HG03280 (cell line): ENCODE measurements around the gene SNCG.
"Not testable (repeated sequence)": the region's sequence is repeated elsewhere in the genome, so short reads cannot be mapped to it uniquely, and the experiment has no call there.

Experiments used
- ATAC-seq: cut with Tn5 transposase; IDR thresholded peaks from one replicate; pipeline ENCODE4 v1.9.1; 2021; ENCODE audit warnings: mild to moderate bottlenecking, moderate library complexity; ENCODE audit not compliant: unreplicated experiment

The SNCG gene

DNA sequence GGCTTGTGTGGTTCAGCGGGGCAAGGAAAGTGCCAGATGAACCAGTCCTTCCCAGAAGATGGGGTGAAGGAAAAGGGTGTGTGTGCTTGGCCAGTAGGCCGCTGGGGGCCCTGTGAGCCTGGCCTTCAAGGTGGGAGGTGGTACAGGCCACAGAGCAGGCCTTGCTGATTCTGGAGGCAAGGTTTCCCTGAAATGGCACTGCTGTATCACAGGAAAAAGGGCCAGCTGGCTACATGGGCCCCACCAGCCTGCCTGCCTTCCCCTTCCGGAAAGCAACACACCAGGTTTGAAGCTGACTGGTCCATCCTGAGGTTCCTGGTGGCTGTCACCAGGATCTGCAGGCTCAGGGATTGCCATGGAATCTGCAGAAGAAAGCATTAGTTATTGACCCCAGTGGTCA is 13.5 kb upstream of the SNCG start:
- ATAC-seq, result no peak

DNA sequence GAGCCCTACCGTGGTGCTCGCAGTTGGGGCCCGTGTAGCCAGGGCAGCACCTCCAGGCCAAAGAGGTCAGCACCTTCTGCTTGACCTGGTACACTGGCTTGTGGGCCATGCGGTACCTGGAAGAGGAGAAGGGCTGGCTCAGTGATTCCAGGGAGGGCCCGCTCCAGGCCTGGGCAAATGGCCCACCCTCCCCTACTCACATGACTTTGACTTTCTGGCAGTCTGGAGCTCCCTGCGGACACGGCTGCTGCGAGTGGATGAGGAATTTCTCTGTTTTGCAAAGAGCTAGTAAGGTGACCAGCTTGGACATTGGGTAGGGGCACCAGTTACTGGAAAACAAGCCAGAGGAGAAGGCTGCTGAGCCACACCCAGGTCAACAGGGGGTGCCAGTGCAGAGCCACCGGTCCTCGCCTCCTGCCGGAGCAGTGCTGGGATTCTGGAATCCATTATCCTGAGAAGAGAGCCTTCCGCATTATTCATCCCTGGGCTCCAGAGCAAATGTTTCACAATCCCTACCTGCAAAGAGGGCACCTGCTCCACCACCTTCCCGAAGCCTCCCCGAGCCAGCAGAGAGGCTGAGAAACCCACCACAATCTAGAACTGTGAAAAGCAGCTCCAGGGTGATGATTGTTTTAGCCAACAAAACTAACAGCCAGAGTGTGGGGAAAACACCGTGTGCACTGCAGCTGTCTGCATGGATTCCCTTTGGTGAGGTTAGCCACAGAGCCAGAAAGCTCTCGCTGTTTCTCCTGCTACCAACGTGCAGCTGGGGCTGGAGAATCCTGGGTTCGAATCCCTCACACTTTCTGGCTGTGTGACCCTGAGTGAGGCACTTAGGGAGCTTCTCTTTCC is 12.8 kb upstream of the SNCG start:
- ATAC-seq, result no peak

DNA sequence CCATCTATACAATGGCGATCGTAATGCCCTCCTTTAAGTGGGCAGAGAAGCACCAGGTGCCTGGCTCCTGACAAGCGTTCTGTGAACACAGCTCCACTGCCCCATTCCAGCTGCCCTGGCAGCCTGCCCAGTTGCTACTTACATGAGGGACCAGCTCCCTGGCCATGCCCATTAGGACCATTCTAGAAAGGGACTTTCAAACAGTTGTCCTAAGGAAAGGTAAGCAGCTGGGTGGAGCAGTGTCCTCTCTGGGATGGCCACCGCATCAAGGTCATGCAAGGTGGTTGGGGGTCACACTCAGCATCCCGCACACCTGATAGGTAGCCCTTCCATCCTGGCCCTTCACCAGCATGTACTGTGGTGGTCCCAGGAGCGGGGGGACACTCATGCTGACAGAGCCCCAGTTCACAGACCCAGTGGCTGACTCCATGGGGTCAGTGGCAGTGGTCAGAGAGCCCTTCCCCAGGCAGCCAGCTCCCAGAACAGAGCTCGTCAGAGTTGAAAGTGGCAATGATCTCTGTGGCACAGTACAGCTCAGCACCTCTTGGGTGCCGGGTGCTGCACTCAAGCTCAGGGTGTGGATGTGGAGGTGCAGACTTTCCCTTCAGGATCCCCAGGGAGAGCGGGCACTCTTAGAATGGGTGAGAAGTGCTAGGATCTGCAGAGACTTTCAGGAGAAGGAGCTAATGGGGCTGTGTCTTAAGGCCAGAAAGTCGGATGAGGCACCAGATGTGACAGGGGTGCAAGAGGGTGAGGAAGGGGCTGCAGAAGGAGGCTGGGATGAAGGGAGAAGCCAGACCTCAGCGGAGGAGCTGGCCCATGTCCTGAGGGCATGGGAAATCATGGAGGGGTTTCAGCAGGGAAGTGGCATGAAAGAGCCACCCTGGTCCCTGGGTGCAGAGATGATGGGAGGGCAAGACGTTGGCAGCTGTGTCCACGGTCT is 11.9 kb upstream of the SNCG start:
- ATAC-seq, result no peak

DNA sequence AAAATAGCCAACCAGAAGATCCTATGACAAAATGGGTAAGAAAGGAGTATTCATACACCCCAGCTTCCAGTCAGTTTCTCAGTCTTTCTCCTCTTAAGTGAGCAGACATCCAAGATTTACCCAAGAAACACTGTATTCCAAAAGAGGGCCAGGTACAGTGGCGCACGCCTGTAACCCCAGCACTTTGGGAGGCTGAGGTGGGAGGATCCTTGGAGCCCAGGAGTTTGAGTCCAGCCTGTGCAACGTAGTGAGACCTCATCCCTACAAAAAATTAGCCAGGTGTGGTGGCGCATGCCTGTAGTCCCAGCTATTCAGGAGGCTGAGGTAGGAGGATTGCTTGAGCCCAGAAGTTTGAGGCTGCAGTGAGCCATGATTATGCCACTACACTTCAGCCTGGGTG is 10.6 kb upstream of the SNCG start:
- ATAC-seq, result not testable (repeated sequence)

DNA sequence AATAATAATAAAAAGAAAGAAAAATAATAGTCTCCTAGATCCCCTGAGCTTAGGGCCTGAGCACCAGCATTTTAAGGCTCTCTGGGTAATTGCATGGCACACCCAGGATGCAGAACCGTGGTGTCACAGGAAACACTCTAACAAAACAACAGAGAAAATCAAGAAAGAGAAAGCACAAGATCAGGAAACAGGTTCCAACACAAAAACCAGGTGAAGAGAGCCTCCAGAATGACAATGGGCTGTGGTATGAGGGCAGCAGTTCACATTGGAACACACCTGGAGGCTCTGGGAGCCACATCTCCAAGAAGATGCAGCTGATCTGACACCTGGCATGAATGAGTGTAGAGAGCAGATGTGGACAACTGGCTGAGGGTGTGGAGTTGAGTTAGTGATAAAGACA is 8.1 kb upstream of the SNCG start:
- ATAC-seq, result no peak

DNA sequence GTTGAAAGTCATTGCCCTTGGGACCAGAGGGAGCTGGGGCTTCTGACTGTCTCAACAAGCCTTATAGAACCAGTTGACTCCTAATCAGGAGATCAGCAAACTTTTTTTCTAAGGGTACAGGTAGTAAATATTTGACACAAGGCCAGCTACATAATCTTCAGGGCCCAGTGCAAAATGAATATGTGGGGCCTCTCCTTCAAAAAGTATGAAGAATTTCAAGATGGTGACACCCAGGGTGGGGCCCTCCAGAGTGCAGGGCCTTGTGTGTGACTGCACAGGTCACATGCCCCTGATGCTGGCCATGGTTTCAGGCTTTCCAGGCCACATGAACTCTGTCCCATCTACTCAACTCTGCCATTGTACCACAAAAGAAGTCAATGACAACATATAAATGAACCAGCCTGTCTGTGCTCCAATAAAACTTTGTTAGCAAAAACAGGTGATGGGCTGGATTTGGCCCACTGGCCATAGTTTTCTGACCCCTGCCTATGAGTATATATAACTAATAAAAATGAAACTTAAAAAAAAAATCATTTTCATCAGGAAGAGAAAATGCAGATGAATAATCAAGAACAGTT is 7.1 kb upstream of the SNCG start:
- ATAC-seq, result no peak

DNA sequence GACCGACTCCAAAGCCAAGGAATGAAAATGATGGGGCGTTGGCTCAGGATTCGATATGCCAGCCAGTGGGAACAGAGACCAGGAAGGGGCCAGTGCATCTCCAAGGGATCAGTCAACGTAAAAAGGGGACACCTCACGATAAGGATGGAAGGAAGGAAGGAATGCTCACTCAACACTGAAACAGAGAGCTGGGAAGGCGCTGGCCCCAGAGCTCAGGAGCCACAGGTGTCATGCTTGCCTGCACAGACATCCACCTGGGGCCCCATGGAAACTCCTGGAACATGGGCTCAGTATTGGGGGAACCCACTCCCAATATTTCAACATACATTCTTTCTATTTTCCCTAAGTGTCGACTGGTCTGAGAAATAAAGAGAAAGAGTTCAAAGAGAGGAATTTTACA is 6.3 kb upstream of the SNCG start:
- no peak for ATAC-seq

DNA sequence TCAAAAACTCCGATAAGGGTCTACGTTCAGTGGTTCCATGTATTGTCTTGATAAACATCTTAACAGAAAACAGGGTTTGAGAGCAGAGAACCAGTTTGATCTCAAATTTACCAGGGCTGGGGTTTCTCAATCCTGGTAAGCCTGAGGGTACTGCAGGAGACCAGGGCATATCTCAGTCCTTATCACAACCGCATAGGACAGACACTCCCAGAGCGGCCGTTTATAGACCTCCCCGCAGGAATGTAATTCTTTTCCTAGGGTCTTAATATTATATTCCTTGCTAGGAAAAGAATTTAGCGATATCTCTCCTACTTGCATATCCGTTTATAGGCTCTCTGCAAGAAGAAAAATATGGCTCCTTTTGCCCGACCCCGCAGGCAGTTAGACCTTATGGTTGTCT is 5.7 kb upstream of the SNCG start:
- ATAC-seq, result not testable (repeated sequence)

DNA sequence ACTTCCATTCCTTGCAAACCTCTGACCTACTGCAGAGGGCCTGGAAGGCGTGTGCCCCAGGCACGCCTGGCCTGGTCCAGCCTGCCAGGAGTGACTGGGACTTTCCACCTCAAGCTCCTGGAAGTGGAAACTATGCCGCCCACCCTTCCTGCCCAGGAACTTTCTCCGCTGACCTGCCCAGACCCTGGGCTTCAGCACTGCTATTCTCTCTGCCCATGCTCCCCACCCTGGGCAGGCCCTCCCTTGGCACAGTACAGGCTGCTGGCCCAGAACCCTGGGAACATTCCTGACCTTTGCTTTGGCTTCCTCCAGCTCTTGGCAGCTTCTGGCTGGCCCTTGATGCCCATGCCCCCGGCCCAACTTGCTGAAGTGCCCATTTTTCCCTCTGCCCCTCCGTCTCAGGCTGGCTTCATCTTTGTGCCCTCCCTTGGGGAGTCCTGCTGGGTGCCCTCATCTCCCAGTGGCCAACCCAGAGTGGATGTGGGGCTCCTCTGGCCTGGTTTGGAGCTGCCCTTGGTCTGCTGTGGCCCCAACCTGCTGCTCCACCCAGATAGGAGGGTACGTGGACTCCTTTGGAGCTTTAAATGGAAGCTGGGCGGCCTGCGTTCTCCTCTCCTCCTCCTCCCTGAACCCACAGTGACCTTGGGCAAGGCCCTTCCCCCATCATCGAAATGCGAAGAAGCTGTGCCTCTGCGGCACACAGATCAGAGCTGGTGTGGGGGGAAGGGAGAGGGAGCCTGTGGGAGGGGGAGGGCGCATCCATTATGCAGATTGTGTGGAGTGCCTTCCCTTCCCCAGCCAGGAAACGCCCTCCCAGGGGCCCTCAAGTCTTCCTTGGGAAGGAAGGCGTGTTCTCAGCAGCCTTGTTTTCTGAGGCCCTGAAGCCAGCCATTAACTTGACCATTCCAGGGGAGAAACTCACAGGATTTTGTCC is 4.4 kb upstream of the SNCG start:
- ATAC-seq, result no peak

DNA sequence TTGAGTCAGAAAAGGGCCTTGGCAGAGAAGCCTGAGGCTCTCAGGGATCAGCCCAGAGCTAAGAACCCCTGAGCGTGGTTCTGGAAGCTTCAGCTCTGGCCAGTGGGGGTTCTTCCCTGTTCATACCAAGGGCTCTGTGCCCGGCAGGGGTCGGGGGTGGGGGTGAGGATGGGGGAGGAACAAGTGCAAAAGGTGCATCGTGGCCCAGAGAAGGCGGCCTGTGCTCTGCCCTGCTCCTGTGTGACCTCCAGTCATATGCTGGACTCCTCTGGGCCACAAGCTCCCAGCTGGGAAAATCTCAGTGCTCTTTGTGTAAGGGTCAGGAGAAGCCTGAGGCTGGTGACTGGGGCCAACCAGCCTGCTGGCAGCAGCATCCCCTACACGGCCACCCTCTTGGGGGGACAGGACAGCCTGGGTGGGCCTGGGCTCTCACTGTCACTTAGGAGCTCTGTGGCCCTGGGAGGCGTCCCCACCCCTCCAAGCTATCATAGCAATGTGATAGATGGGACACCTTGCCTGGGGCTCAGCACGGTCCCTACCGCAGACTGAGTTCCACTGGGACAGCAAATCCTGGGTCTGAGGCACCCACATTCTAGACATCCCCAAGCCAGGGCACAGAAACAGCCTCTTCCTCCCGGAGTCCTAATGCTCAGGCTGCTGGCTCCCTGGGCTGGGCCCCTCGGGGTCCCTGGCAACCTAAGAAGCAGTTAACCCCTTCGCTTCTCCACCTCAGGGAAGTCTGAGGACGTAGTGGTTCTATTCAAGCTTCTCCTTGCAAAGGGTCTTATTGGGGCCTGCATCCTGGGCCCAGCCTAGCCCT is 3.5 kb upstream of the SNCG start:
- no peak for ATAC-seq

DNA sequence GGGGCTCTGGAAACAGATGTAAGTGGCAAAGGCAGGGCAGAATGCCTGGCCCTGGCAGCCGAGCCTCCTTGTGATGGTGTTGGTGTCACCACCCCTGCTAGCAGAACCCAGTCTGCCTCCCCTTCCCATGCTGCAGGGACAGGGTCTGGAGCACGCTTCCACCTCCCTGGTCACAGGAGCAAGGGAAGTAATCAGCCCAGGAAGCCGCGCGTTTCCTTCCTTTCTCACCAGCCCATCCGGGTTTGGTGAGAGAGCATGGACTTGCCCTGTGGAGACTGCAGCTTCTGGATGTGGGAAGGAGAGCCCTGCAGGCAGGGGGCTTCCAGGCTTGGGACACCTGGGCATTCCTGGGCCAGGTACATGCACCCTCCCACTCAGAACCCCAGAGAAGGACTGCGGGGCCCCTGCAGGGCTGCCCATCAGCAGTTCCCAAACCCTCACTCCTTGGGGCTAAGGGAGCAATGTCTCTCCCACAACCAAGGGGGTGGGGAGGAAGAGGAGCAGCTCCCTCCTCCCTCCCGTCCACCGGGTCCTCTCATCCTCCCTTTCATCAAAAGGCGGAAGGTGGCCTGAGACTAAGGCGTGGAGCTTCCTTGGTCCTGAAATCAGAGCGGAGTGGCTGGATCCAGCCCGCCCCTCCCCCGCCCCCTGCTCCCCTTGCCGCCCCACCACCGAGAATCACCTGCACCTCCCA is 2.8 kb upstream of the SNCG start:
- ATAC-seq, result no peak

DNA sequence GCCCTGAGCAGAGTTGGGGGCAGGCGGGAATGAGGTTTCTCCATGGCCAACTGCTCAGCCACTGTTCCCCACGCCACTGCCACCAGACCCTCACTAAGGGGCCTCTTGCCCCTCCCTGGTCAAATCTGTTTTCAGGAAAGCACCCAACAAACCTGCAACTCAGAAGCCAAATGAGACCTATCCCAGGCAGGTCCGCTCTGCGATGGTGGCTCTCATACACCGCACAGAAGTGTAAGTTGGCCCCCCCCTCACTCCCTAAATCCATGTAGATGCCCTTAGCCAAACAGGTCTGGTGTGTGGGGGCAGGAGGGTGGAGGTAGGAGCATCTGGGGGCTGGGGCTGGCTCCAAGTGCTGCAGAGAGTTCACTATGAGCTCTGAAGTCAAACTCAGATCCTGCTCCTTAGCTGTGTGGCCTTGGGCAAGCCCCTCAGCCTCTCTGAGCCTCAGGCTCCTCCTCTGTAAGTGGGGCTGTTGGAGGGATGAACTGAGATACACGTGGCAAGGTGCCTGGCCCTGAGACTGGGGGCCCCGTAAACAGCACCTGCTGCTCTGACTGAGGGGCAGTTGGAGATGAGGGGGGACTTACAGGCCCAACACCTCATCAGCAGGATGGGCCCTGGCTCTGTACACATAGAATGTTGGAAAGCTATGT is 2.1 kb upstream of the SNCG start:
- no peak for ATAC-seq

DNA sequence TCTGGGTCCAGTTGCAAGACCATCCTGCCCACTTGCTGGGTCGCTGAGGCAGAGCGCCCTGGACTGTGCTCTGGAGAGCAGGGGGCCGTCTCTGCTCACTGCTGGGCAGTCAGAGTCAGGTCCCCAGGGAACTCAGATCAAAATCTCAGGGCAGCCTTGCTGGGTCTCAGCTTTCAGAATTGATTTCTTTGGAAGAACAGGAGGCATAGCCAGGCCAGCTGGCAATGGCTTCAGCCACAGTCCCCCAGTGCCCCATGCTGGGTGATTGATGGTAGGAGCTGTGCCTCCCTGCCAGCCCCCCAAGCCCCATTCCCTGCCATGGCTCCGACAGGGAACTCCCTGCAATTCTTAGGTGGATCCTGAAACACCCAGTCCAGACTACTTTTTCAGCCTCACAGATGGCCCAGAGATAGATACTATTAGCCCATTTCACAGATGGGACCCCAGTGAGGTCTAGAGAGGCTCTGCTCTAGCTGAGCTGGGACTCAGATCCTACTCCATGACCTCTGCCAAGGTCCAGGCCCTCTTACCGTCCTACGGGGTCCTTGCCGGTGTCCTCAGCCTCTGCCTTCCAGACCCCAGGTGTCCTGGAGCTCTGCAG is 1.5 kb upstream of the SNCG start:
- ATAC-seq, result no peak

DNA sequence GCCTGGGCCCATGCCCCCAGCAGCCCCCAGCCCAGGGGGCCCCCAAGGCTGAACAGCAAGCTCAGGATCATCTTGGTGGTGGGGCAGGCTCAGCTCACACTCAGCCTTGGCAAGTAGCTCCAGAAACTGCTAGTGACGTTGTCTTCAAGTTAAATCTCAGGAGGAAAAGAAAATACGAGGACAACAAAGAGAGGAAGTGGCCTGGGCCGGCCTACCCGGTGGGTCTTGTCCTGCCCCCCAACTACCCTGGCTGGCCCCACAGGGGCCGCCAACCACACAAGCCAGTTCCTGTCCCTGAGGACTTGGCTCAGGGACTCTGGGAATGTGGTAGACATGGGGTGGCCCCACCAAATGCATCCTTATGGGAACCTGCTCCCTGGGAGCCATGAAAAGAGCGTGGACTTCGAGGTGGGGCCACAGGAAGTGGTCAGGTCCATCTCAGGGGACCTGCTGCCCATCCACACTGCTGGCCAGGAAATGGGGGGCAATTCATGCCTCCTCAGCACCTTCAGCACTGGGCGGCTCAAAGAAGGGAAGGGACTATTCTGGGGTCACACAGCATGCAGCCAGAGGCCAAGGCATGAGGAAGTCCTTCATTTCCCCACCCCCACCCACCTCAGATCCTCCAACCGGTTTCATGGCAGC is 806 bp upstream of the SNCG start, which contains the start of gene MMRN2:
MMRN2 (minus strand) TSS at position 145 of the 645 bp plus-strand sequence; CDS start at position 71, 74 bp downstream.
- no peak for ATAC-seq

DNA sequence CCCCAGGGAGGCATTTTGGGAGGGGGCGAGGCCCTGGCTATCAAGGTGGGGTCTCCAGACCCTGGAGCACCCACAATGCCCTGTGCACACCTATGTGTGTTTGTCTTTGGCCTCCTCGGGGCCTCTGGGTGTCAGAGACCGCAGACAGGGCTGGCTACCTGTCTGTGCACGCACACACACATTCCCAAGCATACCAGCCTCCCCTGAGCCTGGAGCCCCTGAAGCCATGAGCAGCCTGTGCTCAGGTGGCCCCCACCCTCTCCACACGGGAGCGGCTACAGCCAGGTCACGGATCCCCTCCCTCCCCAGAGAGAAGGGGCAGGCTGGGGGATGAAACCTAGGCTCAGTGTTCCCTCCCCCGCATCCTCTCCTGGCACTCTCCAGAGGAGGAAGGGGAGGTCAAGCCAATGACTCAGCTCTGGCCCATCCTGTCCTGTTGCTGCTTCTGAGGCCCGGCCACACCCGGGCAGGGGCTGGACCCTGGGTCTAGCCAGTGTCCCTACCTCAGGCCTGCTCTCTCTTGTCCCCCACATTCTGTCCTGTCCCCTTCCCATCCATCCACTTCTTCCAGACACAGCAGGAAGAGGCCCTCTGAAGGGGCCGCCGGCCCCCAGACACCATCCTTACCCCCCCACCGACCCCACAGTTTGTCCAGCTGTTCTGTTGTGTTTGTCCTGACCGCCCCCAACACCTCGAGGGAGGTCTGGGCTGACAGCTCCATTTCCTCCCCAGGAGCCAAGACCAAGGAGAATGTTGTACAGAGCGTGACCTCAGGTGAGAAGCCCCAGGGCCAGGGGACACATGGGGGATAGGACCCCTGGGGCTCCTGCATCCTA is 720 bp downstream of the SNCG start:
- ATAC-seq, result no peak

DNA sequence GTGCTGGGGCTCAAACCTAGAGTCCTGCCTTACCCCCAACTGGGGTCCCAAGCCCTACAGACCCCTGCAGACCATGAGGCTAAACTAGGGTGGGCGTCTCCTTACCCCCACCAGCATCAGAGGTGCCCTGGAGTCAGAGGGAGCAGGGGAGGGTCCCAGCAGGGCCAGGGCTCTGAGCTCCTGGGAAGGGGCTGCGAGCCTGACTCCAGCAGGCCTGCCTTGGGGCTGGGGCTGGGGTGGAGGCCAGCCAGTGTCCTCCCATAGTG is 1.3 kb downstream of the SNCG start:
- no peak for ATAC-seq
